GM18502 (cell line): ENCODE results near the gene OPN4.
"Not testable (repeated sequence)": the region's sequence is repeated elsewhere in the genome, so short reads cannot be mapped to it uniquely, and the experiment has no call there.

Experiments used
- ATAC-seq: cut with Tn5 transposase; IDR thresholded peaks from one replicate; pipeline ENCODE4 v1.9.1; 2021; ENCODE audit warnings: mild to moderate bottlenecking; ENCODE audit not compliant: unreplicated experiment, poor library complexity

Gene OPN4, protein sequence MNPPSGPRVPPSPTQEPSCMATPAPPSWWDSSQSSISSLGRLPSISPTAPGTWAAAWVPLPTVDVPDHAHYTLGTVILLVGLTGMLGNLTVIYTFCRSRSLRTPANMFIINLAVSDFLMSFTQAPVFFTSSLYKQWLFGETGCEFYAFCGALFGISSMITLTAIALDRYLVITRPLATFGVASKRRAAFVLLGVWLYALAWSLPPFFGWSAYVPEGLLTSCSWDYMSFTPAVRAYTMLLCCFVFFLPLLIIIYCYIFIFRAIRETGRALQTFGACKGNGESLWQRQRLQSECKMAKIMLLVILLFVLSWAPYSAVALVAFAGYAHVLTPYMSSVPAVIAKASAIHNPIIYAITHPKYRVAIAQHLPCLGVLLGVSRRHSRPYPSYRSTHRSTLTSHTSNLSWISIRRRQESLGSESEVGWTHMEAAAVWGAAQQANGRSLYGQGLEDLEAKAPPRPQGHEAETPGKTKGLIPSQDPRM

DNA sequence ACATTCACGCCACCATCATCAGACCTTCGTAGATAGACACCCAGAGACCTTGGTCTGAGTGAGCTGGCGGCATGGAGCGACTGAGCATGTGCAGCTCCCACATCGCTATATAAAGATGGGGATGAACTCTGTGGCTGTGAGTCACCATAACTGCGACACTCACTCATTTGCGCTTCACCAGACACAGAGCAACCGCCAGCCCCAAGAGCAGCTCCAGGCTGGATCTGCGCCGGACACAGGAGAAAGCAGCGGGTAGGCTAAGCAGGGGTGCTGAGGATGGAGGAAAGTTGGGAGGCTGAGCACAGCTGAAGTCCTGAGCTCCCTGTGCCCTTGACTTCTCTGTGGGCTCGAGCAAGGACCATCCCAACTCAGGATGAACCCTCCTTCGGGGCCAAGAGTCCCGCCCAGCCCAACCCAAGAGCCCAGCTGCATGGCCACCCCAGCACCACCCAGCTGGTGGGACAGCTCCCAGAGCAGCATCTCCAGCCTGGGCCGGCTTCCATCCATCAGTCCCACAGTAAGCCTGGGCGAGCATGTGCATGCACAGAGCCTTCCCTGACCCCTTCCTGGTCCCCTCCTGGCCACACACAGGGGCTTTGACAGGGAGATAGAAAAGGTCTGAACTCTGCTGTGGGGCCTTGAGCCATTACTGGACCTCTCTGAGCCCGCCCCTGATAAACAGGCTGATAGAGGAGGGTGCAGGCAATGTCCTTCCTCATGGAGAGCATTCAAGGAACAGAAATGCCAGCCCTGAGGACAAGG is at the start of gene OPN4:
OPN4 (plus strand) TSS at position 137 of the 762 bp plus-strand sequence; CDS start at position 374, 237 bp downstream.
- no peak for ATAC-seq

DNA sequence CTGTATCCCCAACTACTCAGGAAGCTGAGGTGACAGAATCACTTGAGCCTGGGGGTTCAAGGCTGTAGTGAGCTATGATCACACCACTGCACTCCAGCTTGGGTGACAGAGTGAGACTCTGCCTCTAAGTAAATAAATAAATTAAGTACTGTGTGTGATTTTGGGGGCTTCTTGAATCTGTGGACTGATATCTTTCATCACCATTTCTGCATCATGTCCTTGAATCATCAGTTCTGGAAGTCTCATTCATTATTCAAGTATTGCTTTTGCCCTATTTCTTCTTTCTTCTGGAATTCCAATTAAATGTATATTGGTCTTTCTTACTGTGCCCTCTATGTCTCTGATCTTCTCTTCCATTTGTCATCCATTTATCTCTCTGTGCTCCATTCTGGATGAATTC is 46.7 kb upstream of the OPN4 start:
- no peak for ATAC-seq

DNA sequence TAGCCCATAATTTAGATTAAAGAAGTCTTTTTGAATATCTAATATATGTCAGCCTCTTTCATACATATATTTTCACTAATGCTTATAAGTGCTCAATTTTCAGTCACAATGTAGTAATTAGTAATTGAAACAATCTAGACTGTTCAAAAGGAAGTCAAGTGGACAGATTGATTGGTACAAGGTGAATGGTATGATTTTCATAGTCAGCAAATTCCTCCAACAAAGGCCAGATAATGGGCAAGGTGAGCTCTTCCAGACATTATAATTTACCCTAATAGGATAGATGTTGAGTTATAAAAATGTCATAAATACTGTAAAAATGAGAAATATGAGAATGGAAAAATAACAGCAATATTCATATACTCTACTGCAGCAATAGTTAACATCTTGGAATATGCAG is 44.4 kb upstream of the OPN4 start:
- no peak for ATAC-seq

DNA sequence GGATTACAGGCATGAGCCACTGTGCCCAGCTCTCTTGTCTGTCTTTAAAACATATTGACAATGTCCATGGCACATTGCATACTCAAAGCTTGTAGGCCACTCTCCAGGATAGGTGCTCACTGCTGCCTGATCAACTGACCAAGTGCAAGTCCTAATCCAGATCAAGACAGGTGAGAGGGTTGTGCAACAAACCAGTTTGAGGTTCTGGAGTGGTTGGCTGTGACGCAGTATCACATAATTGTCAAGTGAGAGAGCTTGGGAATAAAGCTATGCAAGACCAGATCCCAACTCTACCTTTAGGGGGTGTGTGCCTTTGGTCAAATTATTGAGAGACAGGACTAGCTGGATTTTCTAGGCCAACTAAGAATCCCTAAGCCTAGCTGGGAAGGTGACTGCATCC is 43.0 kb upstream of the OPN4 start:
- ATAC-seq: no peak

DNA sequence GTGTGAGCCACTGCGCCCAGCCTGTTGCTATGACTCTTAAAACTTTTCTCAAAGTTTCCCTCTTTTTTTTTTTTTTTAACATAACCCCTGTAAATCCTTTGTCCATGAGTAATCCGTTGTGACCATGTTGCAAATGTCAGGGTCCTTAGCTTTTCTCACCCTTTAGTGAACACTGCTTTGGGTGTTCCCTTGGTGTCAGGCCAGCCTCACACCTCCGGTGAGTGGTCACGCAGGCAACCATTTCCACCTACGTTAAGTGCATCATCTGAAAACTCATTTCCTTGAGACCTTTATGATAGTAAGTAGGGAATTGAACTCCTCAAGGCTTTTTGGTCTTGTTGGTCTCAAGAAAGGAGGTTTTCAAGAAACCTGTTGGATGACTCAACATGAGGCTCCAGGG is 41.3 kb upstream of the OPN4 start:
- no peak for ATAC-seq

DNA sequence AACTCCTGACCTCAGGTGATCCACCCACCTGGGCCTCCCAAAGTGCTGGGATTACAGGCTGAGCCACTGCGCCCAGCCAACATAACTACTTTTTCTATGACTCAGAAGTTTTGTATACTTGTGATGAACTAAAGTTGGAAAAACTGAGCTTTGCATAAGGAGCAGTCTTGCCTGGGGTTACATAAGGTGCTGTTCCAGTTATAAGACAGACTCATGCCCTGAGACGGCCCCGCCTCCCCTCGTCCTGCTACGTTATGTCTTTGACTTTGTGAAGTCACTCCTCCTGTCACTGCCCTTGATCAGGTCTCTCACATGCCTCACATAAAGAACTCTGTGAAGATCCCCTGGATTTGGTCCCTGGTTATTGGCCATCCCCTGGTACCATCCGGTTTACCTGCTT is 40.4 kb upstream of the OPN4 start:
- ATAC-seq: no peak

DNA sequence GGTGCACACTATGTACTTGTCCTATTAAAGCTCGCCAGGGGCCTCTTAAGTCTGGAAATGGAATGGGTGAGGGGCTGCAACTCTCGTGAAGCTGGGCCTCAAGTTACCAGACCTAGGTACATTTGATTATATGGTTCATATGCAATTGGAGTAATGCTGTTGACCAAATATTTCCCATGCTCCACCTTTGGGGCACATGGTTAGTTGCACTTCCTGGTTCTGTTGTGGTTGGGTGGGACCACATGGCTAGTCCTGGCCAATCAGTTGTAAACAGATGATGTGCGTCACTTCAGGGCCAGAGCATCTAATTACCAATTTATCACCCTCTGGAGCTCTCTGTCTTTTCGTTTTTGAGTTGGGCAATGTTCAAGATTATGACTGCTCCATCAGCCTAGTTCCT is 39.5 kb upstream of the OPN4 start:
- no peak for ATAC-seq

DNA sequence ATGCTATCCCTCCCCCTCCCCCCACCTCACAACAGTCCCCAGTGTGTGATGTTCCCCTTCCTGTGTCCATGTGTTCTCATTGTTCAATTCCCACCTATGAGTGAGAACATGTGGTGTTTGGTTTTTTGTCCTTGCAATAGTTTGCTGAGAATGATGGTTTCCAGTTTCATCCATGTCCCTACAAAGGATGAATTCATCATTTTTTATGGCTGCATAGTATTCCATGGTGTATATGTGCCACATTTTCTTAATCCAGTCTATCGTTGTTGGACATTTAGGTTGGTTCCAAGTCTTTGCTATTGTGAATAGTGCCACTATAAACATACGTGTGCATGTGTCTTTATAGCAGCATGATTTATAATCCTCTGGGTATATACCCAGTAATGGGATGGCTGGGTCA is 37.1 kb upstream of the OPN4 start:
- ATAC-seq: not testable (repeated sequence)

DNA sequence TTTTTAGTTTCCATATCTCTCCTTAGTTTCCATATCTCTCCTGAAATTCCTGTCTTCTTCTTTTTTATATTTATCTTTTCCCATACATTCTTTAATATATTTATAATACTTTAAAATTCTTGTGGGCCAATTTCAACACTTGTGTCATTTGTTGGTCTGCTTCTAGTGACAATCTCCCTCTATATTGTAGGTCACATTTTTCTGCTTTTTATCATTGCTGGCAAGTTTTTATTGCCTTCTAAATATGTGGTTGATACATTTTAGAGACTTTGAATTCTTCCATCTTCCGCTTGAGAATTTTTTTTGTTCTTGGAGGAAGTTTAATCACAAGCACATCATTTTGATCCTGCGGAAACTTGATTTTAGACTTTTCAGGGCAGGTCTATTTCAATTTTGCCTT is 26.0 kb upstream of the OPN4 start:
- no peak for ATAC-seq

DNA sequence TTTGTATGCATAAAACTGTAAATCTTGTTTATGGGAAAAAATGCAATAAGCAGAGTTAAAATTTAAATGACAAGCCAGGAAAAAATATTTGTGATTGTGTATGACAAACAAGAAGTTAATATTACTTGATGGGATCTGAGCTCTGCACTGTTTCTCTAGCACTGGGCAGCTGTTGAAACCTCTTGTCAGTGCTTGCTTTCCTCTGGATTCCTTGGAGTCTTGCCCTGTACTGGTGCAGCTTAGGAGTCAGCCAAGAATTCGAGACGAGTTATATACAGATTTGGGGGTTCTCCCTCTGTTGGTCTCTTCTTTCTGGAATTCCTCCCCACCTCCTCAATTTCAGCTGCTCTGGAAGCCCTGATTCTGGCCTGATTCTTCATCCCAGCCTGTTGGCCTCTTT is 24.3 kb upstream of the OPN4 start:
- ATAC-seq: no peak

DNA sequence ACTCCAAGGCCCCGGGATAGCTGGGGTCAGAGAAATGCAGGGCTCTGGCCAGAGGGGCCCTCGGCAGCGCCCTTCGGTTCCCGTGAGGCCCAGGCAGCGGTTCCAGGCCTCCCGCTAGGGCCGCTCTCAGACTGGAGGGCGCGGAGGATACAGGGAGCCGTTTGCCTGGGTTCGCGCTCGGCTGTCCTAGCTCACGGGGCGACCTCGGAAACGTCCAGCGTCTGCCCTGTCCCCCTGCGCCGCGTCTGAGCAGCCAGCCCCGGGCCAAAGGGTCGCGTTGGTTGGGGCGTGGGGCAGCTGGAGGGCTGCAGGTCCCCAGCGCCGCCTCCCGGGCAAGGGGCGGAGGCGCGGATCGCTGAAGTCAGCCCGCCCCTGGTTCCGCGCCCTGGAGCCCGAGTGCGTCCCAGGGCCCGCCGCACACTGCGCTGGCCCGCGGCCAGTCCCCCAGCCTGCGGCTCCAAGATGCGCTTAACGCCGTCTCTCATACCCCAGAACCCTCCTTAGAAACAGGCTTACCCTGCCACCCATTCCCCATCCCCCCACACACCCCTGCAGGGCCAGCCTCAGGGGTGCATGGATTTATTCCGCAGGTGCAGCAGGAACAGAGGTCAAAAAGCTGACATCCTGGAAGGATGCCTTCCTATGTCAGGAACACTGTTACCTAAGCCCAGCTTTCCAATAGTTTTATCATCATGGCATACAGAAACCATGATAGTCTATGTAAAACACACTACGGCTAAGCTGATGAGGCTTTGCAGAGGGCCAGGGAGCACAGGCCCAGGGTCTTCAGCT is 22.1 kb upstream of the OPN4 start:
- ATAC-seq: no peak

DNA sequence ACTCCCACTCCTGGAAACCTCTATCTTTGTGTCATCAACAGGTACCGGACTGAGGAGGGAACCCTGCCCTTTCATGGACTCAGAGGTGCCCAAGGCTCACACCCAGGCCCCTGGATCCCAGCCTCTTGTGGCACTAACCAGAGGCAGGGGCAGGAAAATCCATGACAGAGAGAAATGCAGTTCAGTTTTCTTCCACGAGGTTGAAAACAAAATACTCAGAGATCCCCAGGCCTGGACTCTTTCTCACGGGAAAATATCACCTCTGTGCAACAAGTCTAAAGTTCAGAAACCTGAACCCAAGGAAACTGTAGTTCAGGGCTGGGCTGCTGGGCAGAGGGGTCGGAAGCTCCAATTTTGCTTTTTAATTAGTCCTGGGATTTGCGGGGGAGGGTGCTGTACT is 21.4 kb upstream of the OPN4 start:
- no peak for ATAC-seq

DNA sequence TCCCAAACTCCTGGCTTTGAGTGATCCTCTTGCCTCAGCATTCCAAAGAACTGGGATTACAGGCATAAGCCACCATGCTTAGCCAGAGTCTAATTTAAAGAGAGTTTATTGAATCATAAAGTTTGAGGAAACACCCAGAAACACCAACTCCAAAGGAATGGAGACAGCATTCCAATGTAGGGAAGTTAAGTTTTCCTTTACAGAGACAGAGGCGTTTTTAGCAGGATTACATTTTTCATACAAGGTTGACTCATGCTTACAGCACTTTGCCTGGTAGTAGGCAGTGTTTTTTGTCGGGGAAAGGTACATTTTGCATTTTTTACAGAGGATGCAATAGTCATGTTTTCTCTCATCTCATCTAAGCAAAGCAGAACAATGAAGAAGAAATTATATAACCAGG is 18.9 kb upstream of the OPN4 start:
- ATAC-seq: no peak

DNA sequence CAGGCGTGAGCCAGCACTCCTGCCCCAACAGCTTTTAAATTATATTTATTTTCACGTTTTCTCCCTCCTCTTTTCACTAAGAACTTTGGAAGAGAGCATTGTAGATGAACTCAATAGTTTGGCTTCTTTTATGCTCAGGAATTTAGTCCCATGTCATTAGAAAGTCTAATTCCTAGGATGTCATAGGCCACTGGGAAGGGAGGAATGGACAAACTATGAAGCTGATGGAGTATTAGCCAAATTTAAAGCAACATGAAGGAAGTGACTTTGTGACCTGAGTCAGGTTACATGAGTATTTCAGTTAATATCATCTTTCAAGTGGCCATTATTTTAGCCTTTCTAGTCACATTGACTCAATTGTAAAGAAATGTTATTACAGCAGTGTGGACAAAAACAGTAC is 18.0 kb upstream of the OPN4 start:
- no peak for ATAC-seq

DNA sequence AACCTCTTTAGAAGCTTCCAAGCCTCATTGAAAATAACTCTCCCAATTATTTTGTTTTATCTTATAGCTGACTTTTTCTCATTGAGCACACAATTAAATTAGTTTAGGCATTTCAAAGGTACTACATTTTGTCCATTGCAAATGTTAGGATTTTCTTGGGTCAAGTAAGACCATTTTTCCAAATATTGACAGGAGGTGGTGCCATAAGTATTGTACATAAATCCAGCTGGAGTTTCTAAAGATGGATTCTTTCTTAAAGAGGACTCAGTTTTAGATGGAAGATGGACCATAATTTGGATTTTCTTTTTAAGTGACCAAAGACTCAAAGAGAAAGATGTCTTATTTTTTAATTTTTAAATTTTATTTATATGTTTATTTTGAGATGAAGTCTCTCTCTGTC is 12.3 kb upstream of the OPN4 start:
- no peak for ATAC-seq

DNA sequence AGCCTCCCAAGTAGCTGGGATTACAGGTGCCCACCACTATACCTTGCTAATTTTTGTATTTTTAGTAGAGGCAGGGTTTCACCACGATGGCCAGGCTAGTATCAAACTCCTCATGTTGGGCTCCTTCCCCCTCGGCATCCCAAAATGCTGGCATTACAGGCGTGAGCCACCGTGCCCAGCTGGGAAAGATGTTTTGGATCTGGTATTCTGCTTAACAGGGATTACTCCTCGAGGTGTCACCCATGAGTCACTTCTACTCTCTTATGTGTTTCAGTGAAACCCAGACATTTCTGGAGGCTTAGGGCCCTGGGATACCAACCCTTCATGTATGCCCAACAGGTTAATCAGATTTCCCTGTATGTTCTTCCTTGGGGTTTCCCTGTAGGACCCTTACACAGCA is 11.8 kb upstream of the OPN4 start:
- ATAC-seq: no peak

DNA sequence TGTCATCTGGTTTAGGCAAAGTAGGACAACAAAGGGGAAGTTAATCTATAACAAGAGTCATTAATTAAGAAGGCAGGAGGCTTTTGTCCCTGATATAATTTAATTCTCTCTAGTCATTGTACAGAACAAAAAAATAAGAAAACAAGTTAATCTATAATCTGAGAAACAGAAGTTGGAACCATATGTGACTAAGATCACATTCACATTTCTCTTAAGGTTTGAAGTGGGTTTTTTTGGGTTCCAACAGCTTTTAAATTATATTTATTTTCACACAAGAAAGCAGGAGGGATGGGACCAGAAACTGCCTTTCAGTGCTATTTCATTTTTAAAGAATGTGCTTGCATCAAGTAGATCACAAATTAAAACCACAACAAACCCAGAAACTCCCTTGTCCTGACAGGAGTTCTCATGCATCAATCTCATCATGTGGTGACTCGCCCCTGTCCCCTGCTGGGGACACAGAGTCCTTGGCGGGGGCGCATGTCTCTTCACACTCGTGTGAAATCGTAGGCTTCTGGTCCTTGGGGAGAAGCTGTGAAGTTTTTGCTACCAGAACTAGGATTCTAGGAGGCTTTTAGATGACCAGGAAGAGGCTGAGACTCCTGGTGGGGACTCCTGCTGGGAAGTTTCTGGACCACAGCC is 10.1 kb upstream of the OPN4 start:
- no peak for ATAC-seq

DNA sequence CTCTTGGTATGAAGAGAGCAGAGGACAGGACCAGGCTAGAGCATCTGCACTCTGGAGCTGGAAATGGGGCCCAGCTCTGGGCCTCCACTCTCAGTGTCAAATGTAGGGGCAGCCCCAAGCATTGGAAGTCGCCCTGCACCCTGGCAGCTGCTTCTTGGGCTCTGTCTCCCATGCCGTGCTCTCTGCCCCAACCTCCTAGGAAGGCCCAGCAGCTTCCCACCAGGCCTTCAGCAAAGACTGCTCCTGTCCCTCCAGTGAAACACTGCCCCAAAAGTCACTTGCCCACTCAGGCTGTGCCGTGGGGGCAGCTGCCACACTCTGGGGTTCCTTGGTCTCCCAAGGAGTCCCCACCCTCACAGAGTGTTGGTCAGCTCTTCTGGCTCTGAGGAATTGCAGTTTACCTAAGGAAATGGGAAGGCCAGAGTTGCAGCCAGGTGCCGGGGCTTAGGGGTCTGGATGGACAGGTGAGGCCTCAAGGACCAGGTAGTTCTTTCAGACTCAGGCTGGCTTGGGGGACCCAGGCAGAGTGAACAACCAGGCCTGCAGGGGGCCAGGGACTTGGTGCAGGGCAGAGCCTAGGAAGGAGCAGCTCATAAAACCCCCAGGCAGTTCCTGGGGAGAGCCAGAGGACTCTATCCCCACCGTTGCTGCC is 9.4 kb upstream of the OPN4 start:
- no peak for ATAC-seq

DNA sequence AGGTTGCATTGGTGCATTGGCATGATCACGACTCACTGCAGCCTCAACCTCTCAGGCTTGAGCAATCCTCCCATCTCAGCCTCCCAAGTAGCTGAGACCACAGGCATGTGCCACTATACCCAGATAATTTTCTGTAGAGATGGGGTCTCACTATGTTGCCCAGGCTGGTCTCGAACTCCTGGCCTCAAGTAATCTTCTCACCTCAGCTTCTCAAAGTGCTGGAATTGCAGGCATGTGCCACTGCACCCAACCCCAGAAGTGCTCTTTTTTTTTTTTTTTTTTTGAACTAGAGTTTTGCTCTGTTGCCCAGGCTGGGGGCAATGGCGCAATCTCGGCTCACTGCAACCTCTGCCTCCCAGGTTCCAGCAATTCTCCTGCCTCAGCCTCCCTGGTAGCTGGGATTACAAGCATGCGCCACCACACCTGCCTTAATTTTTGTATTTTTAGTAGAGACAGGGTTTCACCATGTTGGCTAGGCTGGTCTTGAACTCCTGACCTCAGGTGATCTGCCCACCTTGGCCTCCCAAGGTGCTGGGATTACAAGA is 8.7 kb upstream of the OPN4 start:
- ATAC-seq: not testable (repeated sequence)

DNA sequence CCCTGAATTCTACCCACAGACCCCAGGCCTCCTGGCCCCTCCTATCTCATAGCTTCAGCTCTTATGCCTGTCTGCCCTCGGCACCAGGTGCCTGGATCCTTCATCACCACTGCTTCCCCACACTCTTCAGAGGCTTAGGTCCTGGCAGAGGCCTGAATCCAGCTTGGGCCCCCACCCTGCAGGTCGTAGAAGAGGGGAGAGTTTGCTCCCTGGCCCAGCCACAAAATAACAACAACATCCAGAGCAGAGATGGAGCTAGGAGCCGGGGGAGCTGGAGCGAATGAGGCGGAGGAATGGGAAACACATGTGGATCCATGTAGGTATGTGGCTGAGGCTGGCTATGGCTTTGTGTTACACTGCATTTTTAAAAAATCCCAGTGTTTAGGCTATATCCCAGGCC is 7.8 kb upstream of the OPN4 start:
- ATAC-seq: no peak
